CD8-positive, alpha-beta memory T cell (primary cell): ENCODE data around the gene RBMS3. TPM values are rescaled to one million over a fixed set of nuclear protein-coding genes. Genes with fewer than 3 reads are reported as not detected.

Experiments
- CTCF ChIA-PET: fragments of 350-600 bp; sonication (Branson Sonifier 250); formaldehyde crosslinking; loops from one replicate; lab custom pipeline; 2021; ENCODE audit warnings: antibody characterized with exemption; lab: Charles Lee
- POLR2A ChIA-PET: fragments of 350-600 bp; sonication (Branson Sonifier 250); formaldehyde crosslinking; loops from one replicate; lab custom pipeline; 2021; ENCODE audit warnings: antibody characterized with exemption; lab: Charles Lee
- DNase-seq, 5 donors: peaks; one replicate each; pipeline versions ENCODE4 v3.0.0 to v3.0.0-alpha.2; 2020 to 2022; ENCODE audit warnings: mixed read lengths in 1 of 5
- H3K27ac ChIP-seq: one replicate; pipeline ENCODE4 v1.7.0; 2013; ENCODE audit warnings: low read depth, mild to moderate bottlenecking, low read length, moderate library complexity
- H3K27me3 ChIP-seq: 2 replicates; pipeline ENCODE4 v1.7.0; 2013; ENCODE audit warnings: low read length, mild to moderate bottlenecking; ENCODE audit not compliant: insufficient read depth, poor library complexity, severe bottlenecking
- H3K36me3 ChIP-seq: 2 replicates; pipeline ENCODE4 v1.7.0; 2013; ENCODE audit warnings: mild to moderate bottlenecking, low read length, moderate library complexity; ENCODE audit not compliant: insufficient read depth
- H3K4me1 ChIP-seq: 2 replicates; pipeline ENCODE4 v1.7.0; 2013; ENCODE audit warnings: mild to moderate bottlenecking, low read length, moderate library complexity; ENCODE audit not compliant: insufficient read depth
- H3K4me3 ChIP-seq: 2 replicates; pipeline ENCODE4 v1.7.0; 2013; ENCODE audit warnings: mild to moderate bottlenecking, low read length
- H3K9me3 ChIP-seq: 2 replicates; pipeline ENCODE4 v1.7.0; 2013; ENCODE audit warnings: mild to moderate bottlenecking, low read length
- H3K27ac Mint-ChIP-seq, 8 donors: one replicate each; pipeline ENCODE4 v1.8.0; 2020 to 2021; ENCODE audit warnings: mixed read lengths in 8 of 8, mild to moderate bottlenecking in 6 of 8, inconsistent platforms in 3 of 8, moderate library complexity in 3 of 8
- H3K27me3 Mint-ChIP-seq, 2 donors: one replicate each; pipeline ENCODE4 v1.8.0; 2020 to 2021; ENCODE audit warnings: mixed read lengths in 2 of 2, mild to moderate bottlenecking in 1 of 2, moderate library complexity in 1 of 2
- H3K36me3 Mint-ChIP-seq, 3 donors: one replicate each; pipeline ENCODE4 v1.8.0; 2020 to 2021; ENCODE audit warnings: mixed read lengths in 3 of 3, inconsistent platforms in 1 of 3, mild to moderate bottlenecking in 1 of 3
- H3K4me1 Mint-ChIP-seq, 3 donors: one replicate each; pipeline ENCODE4 v1.8.0; 2020 to 2021; ENCODE audit warnings: mixed read lengths in 3 of 3, inconsistent platforms in 1 of 3, mild to moderate bottlenecking in 1 of 3
- H3K4me3 Mint-ChIP-seq, 7 donors: one replicate each; pipeline ENCODE4 v1.8.0; 2020 to 2021; ENCODE audit warnings: mixed read lengths in 7 of 7, mild to moderate bottlenecking in 6 of 7, moderate library complexity in 4 of 7, inconsistent platforms in 2 of 7
- H3K9me3 Mint-ChIP-seq, 5 donors: one replicate each; pipeline ENCODE4 v1.8.0; 2020 to 2022; ENCODE audit warnings: mixed read lengths in 5 of 5, mild to moderate bottlenecking in 3 of 5, moderate library complexity in 2 of 5, inconsistent platforms in 1 of 5
- polyA plus RNA-seq: library from polyadenylated mRNA; unstranded; fragments of 300-500 nt; fragmentation: Illumina TruSeq; gene quantifications from one replicate; pipeline ENCODE4 v1.2.3, GENCODE V29; 2021
- total RNA-seq, 2 experiments: library from RNA; stranded (reverse); gene quantifications; one replicate each; pipeline ENCODE4 v1.2.3, GENCODE V29; 2021

RBMS3 gene
- total and polyA plus RNA-seq, 3 experiments from 2014 or later: 0.21 to 0.33 (median 0.22) TPM

GRCh38 chr3:29705906-29706844, 425.3 kb downstream of the RBMS3 start:
- Histone ChIP-seq H3K27ac (no peak overlapping the region), H3K36me3 (no peaks in the 10 kb centered on the region), H3K9me3 (no peaks in the 10 kb centered on the region), H3K27me3 (no peaks in the 10 kb centered on the region), H3K4me3 (no peak overlapping the region), H3K4me1 (no peaks in the 10 kb centered on the region)
- POLR2A ChIA-PET: no interaction called here
- Mint-ChIP-seq H3K4me3 (no peak overlapping the region), H3K36me3 (no peaks in the 10 kb centered on the region), H3K4me1 (no peaks in the 10 kb centered on the region), H3K27ac (no peak overlapping the region), H3K27me3 (no peaks in the 10 kb centered on the region), H3K9me3 (peaks cover 0 to 5% (median 0%) of the 10 kb centered on the region in 5 donors)
- DNase-seq: no peak
- CTCF ChIA-PET: interaction anchor here (0.7 kb wide), 1 partner anchor 36 kb away, joined by 3 read pairs; no protein-coding TSS in a partner anchor

GRCh38 chr3:29708884-29709283, 428.0 kb downstream of the RBMS3 start:
- Mint-ChIP-seq H3K27me3 (no peaks in the 10 kb centered on the region), H3K27ac (no peak overlapping the region), H3K4me1 (no peaks in the 10 kb centered on the region), H3K9me3 (peaks cover 0 to 4% (median 0%) of the 10 kb centered on the region in 5 donors), H3K36me3 (no peaks in the 10 kb centered on the region), H3K4me3 (no peak overlapping the region)
- no peak for DNase-seq
- ChIA-PET CTCF (no interaction called here), POLR2A (no interaction called here)
- no peaks in the 10 kb centered on the region for H3K9me3 ChIP-seq
- no peaks in the 10 kb centered on the region for H3K36me3 ChIP-seq
- no peaks in the 10 kb centered on the region for H3K27me3 ChIP-seq
- no peaks in the 10 kb centered on the region for H3K4me1 ChIP-seq
- H3K4me3 ChIP-seq: no peak overlapping the region
- no peak overlapping the region for H3K27ac ChIP-seq

GRCh38 chr3:29711255-29711771, 430.4 kb downstream of the RBMS3 start:
- H3K27ac ChIP-seq: no peak overlapping the region
- H3K36me3 ChIP-seq: no peaks in the 10 kb centered on the region
- H3K9me3 Mint-ChIP-seq: peaks cover 0 to 6% (median 0%) of the 10 kb centered on the region in 5 donors
- ChIA-PET POLR2A (no interaction called here), CTCF (no interaction called here)
- H3K27me3 Mint-ChIP-seq: no peaks in the 10 kb centered on the region
- H3K9me3 ChIP-seq: no peaks in the 10 kb centered on the region
- no peak for DNase-seq
- H3K27ac Mint-ChIP-seq: no peak overlapping the region
- no peaks in the 10 kb centered on the region for H3K4me1 ChIP-seq
- H3K27me3 ChIP-seq: no peaks in the 10 kb centered on the region
- no peak overlapping the region for H3K4me3 Mint-ChIP-seq
- no peak overlapping the region for H3K4me3 ChIP-seq
- H3K36me3 Mint-ChIP-seq: no peaks in the 10 kb centered on the region
- no peaks in the 10 kb centered on the region for H3K4me1 Mint-ChIP-seq

- Histone ChIP-seq H3K36me3 (no peaks in the 10 kb centered on the region), H3K27me3 (no peaks in the 10 kb centered on the region), H3K27ac (no peak overlapping the region), H3K4me3 (no peak overlapping the region), H3K9me3 (no peaks in the 10 kb centered on the region), H3K4me1 (no peaks in the 10 kb centered on the region)
- DNase-seq: no peak
- ChIA-PET POLR2A (no interaction called here), CTCF (no interaction called here)
- no peaks in the 10 kb centered on the region for H3K4me1 Mint-ChIP-seq
- H3K36me3 Mint-ChIP-seq: no peaks in the 10 kb centered on the region
- H3K9me3 Mint-ChIP-seq: peaks cover 0 to 2% (median 0%) of the 10 kb centered on the region in 5 donors
- H3K27ac Mint-ChIP-seq: no peak overlapping the region
- no peak overlapping the region for H3K4me3 Mint-ChIP-seq
- H3K27me3 Mint-ChIP-seq: no peaks in the 10 kb centered on the region
These were observed 435.3 kb downstream of the RBMS3 start for GRCh38 chr3:29716213-29716612.

- CTCF ChIA-PET: no interaction called here
- H3K36me3 ChIP-seq: no peaks in the 10 kb centered on the region
- POLR2A ChIA-PET: no interaction called here
- Mint-ChIP-seq H3K27me3 (no peaks in the 10 kb centered on the region), H3K36me3 (no peaks in the 10 kb centered on the region), H3K4me1 (no peaks in the 10 kb centered on the region), H3K27ac (no peak overlapping the region), H3K9me3 (peaks cover 0 to 2% (median 0%) of the 10 kb centered on the region in 5 donors), H3K4me3 (no peak overlapping the region)
- no peaks in the 10 kb centered on the region for H3K9me3 ChIP-seq
- H3K4me3 ChIP-seq: no peak overlapping the region
- H3K27me3 ChIP-seq: no peaks in the 10 kb centered on the region
- no peak for DNase-seq
- no peak overlapping the region for H3K27ac ChIP-seq
- no peaks in the 10 kb centered on the region for H3K4me1 ChIP-seq
These were observed 437.8 kb downstream of the RBMS3 start for GRCh38 chr3:29718661-29719065.

GRCh38 chr3:29720665-29721064, 439.8 kb downstream of the RBMS3 start:
- H3K4me3 Mint-ChIP-seq: no peak overlapping the region

GRCh38 chr3:29721789-29722188, 440.9 kb downstream of the RBMS3 start:
- Histone ChIP-seq H3K27ac (no peak overlapping the region), H3K9me3 (no peaks in the 10 kb centered on the region), H3K4me1 (no peaks in the 10 kb centered on the region), H3K27me3 (no peaks in the 10 kb centered on the region), H3K4me3 (no peak overlapping the region), H3K36me3 (no peaks in the 10 kb centered on the region)
- H3K9me3 Mint-ChIP-seq: peaks cover 0 to 6% (median 2%) of the 10 kb centered on the region in 5 donors
- no peaks in the 10 kb centered on the region for H3K36me3 Mint-ChIP-seq
- no peaks in the 10 kb centered on the region for H3K27me3 Mint-ChIP-seq
- H3K4me3 Mint-ChIP-seq: no peak overlapping the region
- DNase-seq: no peak
- H3K27ac Mint-ChIP-seq: no peak overlapping the region
- ChIA-PET CTCF (no interaction called here), POLR2A (no interaction called here)
- no peaks in the 10 kb centered on the region for H3K4me1 Mint-ChIP-seq

More at GRCh38 chr3:29720665-29721064, 439.8 kb downstream of the RBMS3 start:
- Histone ChIP-seq H3K27ac (no peak overlapping the region), H3K9me3 (no peaks in the 10 kb centered on the region), H3K27me3 (no peaks in the 10 kb centered on the region), H3K4me3 (no peak overlapping the region), H3K36me3 (no peaks in the 10 kb centered on the region), H3K4me1 (no peaks in the 10 kb centered on the region)
- DNase-seq: no peak
- ChIA-PET CTCF (no interaction called here), POLR2A (no interaction called here)
- Mint-ChIP-seq H3K4me1 (no peaks in the 10 kb centered on the region), H3K27ac (no peak overlapping the region), H3K9me3 (peaks cover 0 to 6% (median 0%) of the 10 kb centered on the region in 5 donors), H3K27me3 (no peaks in the 10 kb centered on the region), H3K36me3 (no peaks in the 10 kb centered on the region)

GRCh38 chr3:29731050-29731449, 450.2 kb downstream of the RBMS3 start:
- H3K4me3 Mint-ChIP-seq: no peak overlapping the region
- ChIA-PET POLR2A (no interaction called here), CTCF (no interaction called here)
- Histone ChIP-seq H3K27ac (no peak overlapping the region), H3K36me3 (no peaks in the 10 kb centered on the region), H3K4me1 (no peaks in the 10 kb centered on the region), H3K9me3 (no peaks in the 10 kb centered on the region), H3K27me3 (no peaks in the 10 kb centered on the region), H3K4me3 (no peak overlapping the region)
- peaks cover 0 to 3% (median 2%) of the 10 kb centered on the region in 5 donors for H3K9me3 Mint-ChIP-seq
- H3K27me3 Mint-ChIP-seq: peaks cover 0 to 2% of the 10 kb centered on the region in 2 donors
- no peak overlapping the region for H3K27ac Mint-ChIP-seq
- H3K4me1 Mint-ChIP-seq: no peaks in the 10 kb centered on the region
- no peaks in the 10 kb centered on the region for H3K36me3 Mint-ChIP-seq
- DNase-seq: no peak
